Endodermal cell (in vitro differentiated cells): ENCODE results near the gene OR6C4. TPM values are rescaled to one million over a fixed set of nuclear protein-coding genes. Genes with fewer than 3 reads are reported as not detected.

Experiments used
- DNase-seq: peaks from one replicate; pipeline ENCODE4 v3.0.0-alpha.2; 2017
- H3K27ac ChIP-seq: 2 replicates; pipeline ENCODE4 v1.5.1; 2013; ENCODE audit warnings: mild to moderate bottlenecking, low read depth, low read length, moderate library complexity
- H3K27me3 ChIP-seq: 2 replicates; pipeline ENCODE4 v1.6.1; 2013; ENCODE audit warnings: mild to moderate bottlenecking, low read length, moderate library complexity; ENCODE audit not compliant: insufficient read depth, control insufficient read depth, poor library complexity, severe bottlenecking
- H3K36me3 ChIP-seq: 2 replicates; pipeline ENCODE4 v1.7.0; 2013; ENCODE audit warnings: mild to moderate bottlenecking, low read length, moderate library complexity; ENCODE audit not compliant: control insufficient read depth, insufficient read depth
- H3K4me1 ChIP-seq: one replicate; pipeline ENCODE4 v1.7.0; 2013; ENCODE audit warnings: low read length; ENCODE audit not compliant: control insufficient read depth, insufficient read depth
- H3K4me3 ChIP-seq: 2 replicates; pipeline ENCODE4 v1.5.1; 2013; ENCODE audit warnings: mild to moderate bottlenecking, low read length, moderate library complexity
- H3K9ac ChIP-seq: 2 replicates; pipeline ENCODE4 v1.6.1; 2013; ENCODE audit warnings: mild to moderate bottlenecking, low read length, moderate library complexity; ENCODE audit not compliant: poor library complexity, severe bottlenecking; ENCODE audit errors: extremely low read depth
- H3K9me3 ChIP-seq: 2 replicates; pipeline ENCODE4 v1.6.1; 2013; ENCODE audit warnings: mild to moderate bottlenecking, low read length, moderate library complexity; ENCODE audit not compliant: control insufficient read depth
- H3K27ac Mint-ChIP-seq: 2 replicates; pipeline ENCODE4 v1.8.0; 2020; ENCODE audit warnings: mixed read lengths
- H3K27me3 Mint-ChIP-seq: 2 replicates; pipeline ENCODE4 v1.8.0; 2021; ENCODE audit warnings: mild to moderate bottlenecking, mixed read lengths; ENCODE audit not compliant: insufficient read depth
- H3K36me3 Mint-ChIP-seq: 2 replicates; pipeline ENCODE4 v1.8.0; 2020; ENCODE audit warnings: low read depth, mixed read lengths
- H3K4me1 Mint-ChIP-seq: 2 replicates; pipeline ENCODE4 v1.8.0; 2020; ENCODE audit warnings: mixed read lengths
- H3K4me3 Mint-ChIP-seq: 2 replicates; pipeline ENCODE4 v1.8.0; 2020; ENCODE audit warnings: mild to moderate bottlenecking, moderate library complexity, mixed read lengths
- H3K9me3 Mint-ChIP-seq: 2 replicates; pipeline ENCODE4 v1.8.0; 2020; ENCODE audit warnings: mild to moderate bottlenecking, mixed read lengths
- CTCF ChIP-seq: fragments of 200-600 bp; sonication (generic); conservative IDR thresholded peaks from 2 replicates; pipeline ENCODE4 v1.5.0; 2021; ENCODE audit warnings: antibody characterized with exemption, mild to moderate bottlenecking
- WGBS, 2 experiments: methylation state at CpG; one replicate each; pipeline versions ENCODE4 v1.1.5 to v1.1.7; 2013; ENCODE audit warnings: missing lambda C conversion rate in 2 of 2, mixed read lengths in 1 of 2; ENCODE audit not compliant: insufficient coverage in 1 of 2, insufficient read length in 1 of 2; 5-methylcytosine and 5-hydroxymethylcytosine counted together
- long read RNA-seq, 4 experiments: library from polyadenylated mRNA in 2 of 4; library from RNA in 1 of 4; library from capped mRNA in 1 of 4; stranded (forward) in 3 of 4; unstranded in 1 of 4; transcript quantifications; one replicate each; pipeline ENCODE4 v2.0.0, GENCODE V29; 2020 to 2021; ENCODE audit warnings: inconsistent platforms in 1 of 4
- polyA plus RNA-seq, 2 experiments: library from polyadenylated mRNA; stranded (reverse); fragments of 50-300 nt; gene quantifications; one replicate each; pipeline ENCODE4 v1.2.3, GENCODE V29; 2013
- total RNA-seq, 2 donors: library from RNA; stranded (reverse); fragmentation: NEBNext Ultra II Directional in 1 of 2; extraction: Animal tissue kit (Norgen Biotek cat#: 25700) in 1 of 2; gene quantifications; 2 replicates in 1 of 2; 3 replicates in 1 of 2; pipeline ENCODE4 v1.2.1, GENCODE V29; 2021

Gene OR6C4
- total RNA-seq, result not detected
- not detected for polyA plus RNA-seq (2013, experiment 1 of 2)
- polyA plus RNA-seq (2013, experiment 2 of 2), result not detected
- long read RNA-seq, experiment 1, result 0 reads
- long read RNA-seq, experiment 2, result 0 reads
- long read RNA-seq, experiment 3, result 0 reads
- long read RNA-seq, experiment 4, result 0 reads

DNA sequence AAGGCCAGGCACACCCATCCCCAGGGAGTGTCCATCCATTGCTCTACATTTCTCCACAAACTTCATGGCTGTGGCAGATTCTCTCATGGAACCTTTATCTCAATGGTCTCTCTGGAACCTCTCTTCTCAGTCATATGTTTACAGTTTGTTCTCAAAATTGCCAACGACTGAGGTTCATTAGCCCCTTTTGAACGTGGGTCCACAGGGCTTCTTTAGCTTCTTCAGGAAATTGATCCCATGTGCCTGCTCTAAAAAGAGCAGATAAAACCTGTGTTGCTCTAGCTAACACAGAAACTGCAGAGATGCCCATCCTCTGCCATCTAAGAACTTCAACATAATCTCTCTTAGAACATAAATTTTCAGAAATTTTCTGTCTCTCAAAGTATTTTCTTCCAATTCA, at the start of gene OR6C4:
TSS of gene OR6C4 (plus strand) at position 301 of the 400 bp plus-strand sequence. CDS start 1,625 bp downstream, outside the sequence.
- Histone ChIP-seq H3K9me3 (peaks cover 10% of the 10 kb centered on the region), H3K4me1 (no peaks in the 10 kb centered on the region), H3K4me3 (no peak within 1 kb of the TSS), H3K9ac (no peak within 1 kb of the TSS), H3K27ac (no peak within 1 kb of the TSS), H3K27me3 (no peaks in the 10 kb centered on the region), H3K36me3 (no peaks in the 10 kb centered on the region)
- H3K27me3 Mint-ChIP-seq, result peaks cover 15% of the 10 kb centered on the region
- H3K4me1 Mint-ChIP-seq, result no peaks in the 10 kb centered on the region
- no peak for TF ChIP-seq CTCF
- WGBS, 2 experiments, result 50 to 59% methylated on average over 2 of the region's 2 CpGs
- H3K4me3 Mint-ChIP-seq, result no peak within 1 kb of the TSS
- peaks cover 28% of the 10 kb centered on the region for H3K9me3 Mint-ChIP-seq
- H3K27ac Mint-ChIP-seq, result no peak within 1 kb of the TSS
- no peak for DNase-seq
- no peaks in the 10 kb centered on the region for H3K36me3 Mint-ChIP-seq

DNA sequence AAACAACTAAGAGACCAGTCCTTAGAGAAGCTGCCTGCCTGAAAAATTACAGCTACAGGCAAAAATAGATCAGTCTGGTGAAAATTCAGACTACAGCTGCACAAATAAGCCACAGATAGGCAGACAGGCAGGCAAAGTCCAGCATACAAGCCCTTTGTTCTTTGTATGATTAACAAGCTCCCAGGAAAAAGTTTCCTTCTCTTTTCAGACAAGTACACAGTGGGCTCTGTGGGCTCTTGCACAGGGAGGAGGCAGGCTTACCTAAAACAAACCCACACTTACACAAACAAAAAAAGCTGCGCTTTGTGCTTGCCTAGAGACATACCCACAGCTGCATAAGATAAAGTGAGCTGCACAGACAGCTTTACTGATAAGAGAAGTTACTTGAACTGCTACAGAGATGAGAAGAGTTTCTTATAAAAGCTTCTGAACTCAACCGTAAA, 49.6 kb upstream of the OR6C4 start:
- no peak for TF ChIP-seq CTCF
- Mint-ChIP-seq H3K36me3 (no peaks in the 10 kb centered on the region), H3K27ac (no peak overlapping the region), H3K4me1 (no peaks in the 10 kb centered on the region), H3K4me3 (no peak overlapping the region), H3K27me3 (peaks cover 3% of the 10 kb centered on the region), H3K9me3 (no peaks in the 10 kb centered on the region)
- no peak overlapping the region for H3K9ac ChIP-seq
- H3K27ac ChIP-seq, result peak overlapping the region; percentile 78
- no peak for DNase-seq
- H3K36me3 ChIP-seq, result no peaks in the 10 kb centered on the region
- 87 to 100% methylated on average over 1 to 2 of the region's 2 CpGs for WGBS, 2 experiments
- no peak overlapping the region for H3K4me3 ChIP-seq
- no peaks in the 10 kb centered on the region for H3K4me1 ChIP-seq
- H3K27me3 ChIP-seq, result no peaks in the 10 kb centered on the region
- no peaks in the 10 kb centered on the region for H3K9me3 ChIP-seq

GRCh38 chr12:55501601-55502000, 47.8 kb upstream of the OR6C4 start:
- WGBS, 2 experiments, result 65 to 73% methylated on average over 2 of the region's 2 CpGs
- no peak overlapping the region for H3K27ac ChIP-seq
- Mint-ChIP-seq H3K4me3 (no peak overlapping the region), H3K36me3 (no peaks in the 10 kb centered on the region), H3K27ac (no peak overlapping the region), H3K9me3 (peaks cover 4% of the 10 kb centered on the region), H3K27me3 (no peaks in the 10 kb centered on the region), H3K4me1 (no peaks in the 10 kb centered on the region)
- H3K36me3 ChIP-seq, result no peaks in the 10 kb centered on the region
- no peak for TF ChIP-seq CTCF
- H3K9ac ChIP-seq, result no peak overlapping the region
- no peaks in the 10 kb centered on the region for H3K4me1 ChIP-seq
- DNase-seq, result no peak
- no peak overlapping the region for H3K4me3 ChIP-seq
- no peaks in the 10 kb centered on the region for H3K27me3 ChIP-seq
- no peaks in the 10 kb centered on the region for H3K9me3 ChIP-seq
